Body of pancreas (tissue), 4 donors: Measurements from ENCODE around the gene DPH6. TPM values are rescaled to one million over a fixed set of nuclear protein-coding genes. Genes with fewer than 3 reads are reported as not detected.

Source experiments
- ATAC-seq: fragments of 150-250 bp; one replicate; pipeline ENCODE4 v1.9.1; 2016
- DNase-seq, 4 donors: peaks; one replicate each; pipeline ENCODE4 v3.0.0-alpha.2; 2019
- H3K27ac ChIP-seq, 4 donors: fragments of 200-600 bp; sonication (generic); 1 replicate in 3 of 4; 2 replicates in 1 of 4; pipeline versions ENCODE4 v1.5.1 to v1.6.1; 2016 to 2019; ENCODE audit warnings: mild to moderate bottlenecking in 1 of 4, mixed read lengths in 1 of 4, moderate library complexity in 1 of 4
- H3K27me3 ChIP-seq, 2 donors: fragments of 200-600 bp; sonication (generic); one replicate each; pipeline ENCODE4 v1.6.0; 2016; ENCODE audit warnings: mild to moderate bottlenecking in 1 of 2
- H3K36me3 ChIP-seq, 2 donors: fragments of 200-600 bp; sonication (generic); replicated peaks in 1 of 2; 2 replicates each; pipeline ENCODE4 v1.5.1; 2016; ENCODE audit warnings: low read depth in 2 of 2; ENCODE audit not compliant: insufficient read depth in 1 of 2
- H3K4me1 ChIP-seq: fragments of 200-600 bp; sonication (generic); one replicate; pipeline ENCODE4 v1.6.0; 2016
- H3K4me3 ChIP-seq, 2 donors: fragments of 200-600 bp; sonication (generic); 1 replicate in 1 of 2; 2 replicates in 1 of 2; pipeline ENCODE4 v1.5.1; 2016 to 2019
- H3K9me3 ChIP-seq, 3 donors: fragments of 200-600 bp; sonication (generic); 1 replicate in 2 of 3; 2 replicates in 1 of 3; pipeline ENCODE4 v1.5.1; 2016
- CTCF ChIP-seq, 7 experiments: fragments of 450-650 bp in 4 of 7; fragments of 200-600 bp in 3 of 7; sonication (generic) in 3 of 7; IDR thresholded peaks; one replicate each; pipeline ENCODE4 v1.5.1; 2016 to 2019; ENCODE audit warnings: antibody characterized with exemption in 7 of 7
- POLR2A ChIP-seq, 3 donors: fragments of 450-650 bp; IDR thresholded peaks; one replicate each; pipeline ENCODE4 v1.6.1; 2016; ENCODE audit warnings: antibody characterized with exemption in 3 of 3, mild to moderate bottlenecking in 2 of 3
- WGBS, 2 donors: methylation state at CpG; one replicate each; pipeline ENCODE4 v1.1.5; 2017; 5-methylcytosine and 5-hydroxymethylcytosine counted together
- intact Hi-C: fragments of 100-400 bp; cut with DNase I; formaldehyde crosslinking; loops from one replicate; pipeline ENCODE4 v1.15.1; 2023
- total RNA-seq, 2 donors: library from RNA; depleted of rRNA; stranded (reverse); fragments of >200 nt; gene quantifications; one replicate each; pipeline ENCODE4 v1.1.0, GENCODE V29; 2016

Gene DPH6
- total RNA-seq, 2 donors from 2014 or later = 10.9 to 18.9 TPM

- Histone ChIP-seq H3K9me3 (no peaks in the 10 kb centered on the region), H3K4me3 (peak overlapping the region; percentile 40 to 69), H3K27ac (peak overlapping the region; percentile 98 to 100 (median 100)), H3K4me1 (peaks cover 13% of the 10 kb centered on the region), H3K36me3 (no peaks in the 10 kb centered on the region), H3K27me3 (no peaks in the 10 kb centered on the region)
- TF ChIP-seq CTCF (IDR thresholded peaks at IDR 0.05) (no peak), POLR2A (IDR thresholded peaks at IDR 0.05) (no peak)
- intact Hi-C loops = no loop called here
- WGBS, 2 donors = 31 to 33% methylated on average over 14 of the region's 14 CpGs
- ATAC-seq = peak; percentile 4
- DNase-seq = peak in 2 of 4 donors; percentile 20 to 35
Measured at GRCh38 chr15:35546511-35547381, 781 bp upstream of the DPH6 start.

GRCh38 chr15:35545316-35545823, 595 bp downstream of the DPH6 start:
- 1 to 2% methylated on average over 15 of the region's 15 CpGs for WGBS, 2 donors
- Histone ChIP-seq H3K27me3 (no peaks in the 10 kb centered on the region), H3K4me3 (peak overlapping the region; percentile 40 to 69), H3K27ac (peak overlapping the region; percentile 98 to 100 (median 100)), H3K9me3 (no peaks in the 10 kb centered on the region), H3K4me1 (peaks cover 13% of the 10 kb centered on the region), H3K36me3 (no peaks in the 10 kb centered on the region)
- intact Hi-C loops = no loop called here
- ATAC-seq (peak; percentile 33), DNase-seq (peak; percentile 44 to 60 (median 52))
- TF ChIP-seq CTCF (IDR thresholded peaks at IDR 0.05) (peak in 1 of 7 experiments; percentile 21), POLR2A (IDR thresholded peaks at IDR 0.05) (no peak)

GRCh38 chr15:35540885-35541284, 5.1 kb downstream of the DPH6 start:
- DNase-seq (no peak), ATAC-seq (no peak)
- Histone ChIP-seq H3K4me1 (peaks cover 4% of the 10 kb centered on the region), H3K9me3 (no peaks in the 10 kb centered on the region), H3K27me3 (no peaks in the 10 kb centered on the region), H3K4me3 (no peak overlapping the region), H3K36me3 (no peaks in the 10 kb centered on the region), H3K27ac (no peak overlapping the region)
- WGBS, 2 donors = 68 to 85% methylated on average over 1 of the region's 1 CpG
- intact Hi-C loops = no loop called here
- TF ChIP-seq POLR2A (IDR thresholded peaks at IDR 0.05) (no peak), CTCF (IDR thresholded peaks at IDR 0.05) (no peak)

- Histone ChIP-seq H3K27me3 (no peaks in the 10 kb centered on the region), H3K4me1 (peaks cover 12% of the 10 kb centered on the region), H3K4me3 (no peak overlapping the region), H3K27ac (no peak overlapping the region), H3K36me3 (no peaks in the 10 kb centered on the region), H3K9me3 (no peaks in the 10 kb centered on the region)
- no peak for ATAC-seq
- 95 to 98% methylated on average over 2 of the region's 2 CpGs for WGBS, 2 donors
- TF ChIP-seq POLR2A (IDR thresholded peaks at IDR 0.05) = no peak
- no peak for TF ChIP-seq CTCF (IDR thresholded peaks at IDR 0.05)
- DNase-seq = no peak
- intact Hi-C loops = no loop called here
Measured at GRCh38 chr15:35540021-35540420, 5.9 kb downstream of the DPH6 start.
